HCT116 (cell line): ENCODE measurements around the gene FST.

Experiments
- ATF3 ChIP-seq: IDR thresholded peaks from 2 replicates; pipeline ENCODE4 v1.6.1; 2012
- CEBPB ChIP-seq: IDR thresholded peaks from 2 replicates; pipeline ENCODE4 v1.6.1; 2012; ENCODE audit warnings: low read depth
- CTCF ChIP-seq, 3 experiments: fragments of 200-600 bp in 1 of 3; sonication (generic) in 1 of 3; IDR thresholded peaks in 2 of 3; conservative IDR thresholded peaks in 1 of 3; 2 replicates each; pipeline ENCODE4 v1.5.1; 2012 to 2017; ENCODE audit warnings: low read depth in 2 of 3, low read length in 2 of 3, antibody characterized with exemption in 1 of 3, borderline replicate concordance in 1 of 3, control low read depth in 1 of 3, mild to moderate bottlenecking in 1 of 3, mixed read lengths in 1 of 3, mixed run types in 1 of 3, moderate library complexity in 1 of 3; ENCODE audit not compliant: insufficient read depth in 1 of 3
- EGR1 ChIP-seq: IDR thresholded peaks from 2 replicates; pipeline ENCODE4 v1.6.1; 2012; ENCODE audit warnings: low read depth
- EZH2 ChIP-seq: fragments of 200-600 bp; sonication (generic); IDR thresholded peaks from 2 replicates; pipeline ENCODE4 v1.6.1; 2017; ENCODE audit warnings: antibody characterized with exemption, mixed run types
- JUND ChIP-seq: IDR thresholded peaks from 2 replicates; pipeline ENCODE4 v1.6.1; 2012
- MAX ChIP-seq: IDR thresholded peaks from 2 replicates; pipeline ENCODE4 v1.6.1; 2012
- POLR2A ChIP-seq: IDR thresholded peaks from 2 replicates; pipeline ENCODE4 v1.7.0; 2011; ENCODE audit warnings: borderline replicate concordance; ENCODE audit not compliant: insufficient read depth, insufficient read length; ENCODE audit errors: extremely low read depth
- POLR2AphosphoS5 ChIP-seq: IDR thresholded peaks from 2 replicates; pipeline ENCODE4 v1.6.1; 2011; ENCODE audit warnings: mild to moderate bottlenecking, low read depth, low read length, moderate library complexity
- RAD21 ChIP-seq: IDR thresholded peaks from 2 replicates; pipeline ENCODE4 v1.6.1; 2012; ENCODE audit warnings: low read depth, mild to moderate bottlenecking
- SIN3A ChIP-seq: IDR thresholded peaks from 2 replicates; pipeline ENCODE4 v1.6.1; 2012; ENCODE audit warnings: low read depth
- YY1 ChIP-seq: IDR thresholded peaks from 2 replicates; pipeline ENCODE4 v1.6.1; 2011; ENCODE audit warnings: low read length, low read depth, moderate library complexity, mild to moderate bottlenecking; ENCODE audit not compliant: insufficient replicate concordance; ENCODE audit errors: extremely low read depth

- TF ChIP-seq CTCF (IDR thresholded peaks at IDR 0.05 in 2 of 3, conservative IDR thresholded peaks at IDR 0.05 in 1 of 3; ENCODE audit: borderline replicate concordance in 1 of 3, insufficient read depth in 1 of 3, low read depth in 2 of 3, low read length in 2 of 3) (no peak), JUND (no peak), CEBPB (no peak), SIN3A (no peak), POLR2A (no peak), ATF3 (no peak), EZH2 (no peak), MAX (no peak), POLR2AphosphoS5 (no peak), RAD21 (no peak), YY1 (no peak), EGR1 (no peak)
Measured at GRCh38 chr5:53438486-53439472, 41.6 kb upstream of the FST start.
